T-helper 1 cell treated with Interleukin-12 subunit alpha and Interleukin-12 subunit beta and Interleukin-4 antibody, amounts not matched to agents 30 μg/mL and 1 μg/mL, for 36 hours (primary cell): Measurements from ENCODE around the gene CTXN2.

Source experiments
- H3K27ac Mint-ChIP-seq: one replicate; pipeline ENCODE4 v1.8.0; 2021; ENCODE audit warnings: mild to moderate bottlenecking, mixed read lengths
- H3K27me3 Mint-ChIP-seq: one replicate; pipeline ENCODE4 v1.8.0; 2021; ENCODE audit warnings: low read depth, mixed read lengths
- H3K36me3 Mint-ChIP-seq: one replicate; pipeline ENCODE4 v1.8.0; 2021; ENCODE audit warnings: low read depth, mixed read lengths
- H3K4me1 Mint-ChIP-seq: one replicate; pipeline ENCODE4 v1.8.0; 2021; ENCODE audit warnings: low read depth, mixed read lengths
- H3K4me3 Mint-ChIP-seq: one replicate; pipeline ENCODE4 v1.8.0; 2021; ENCODE audit warnings: mild to moderate bottlenecking, moderate library complexity, mixed read lengths
- H3K9me3 Mint-ChIP-seq: one replicate; pipeline ENCODE4 v1.8.0; 2021; ENCODE audit warnings: mixed read lengths

CTXN2 gene

GRCh38 chr15:48191574-48192225 is at the start of gene CTXN2:
Gene CTXN2, plus strand, starts transcription at chr15:48191665. Its CDS starts 9,636 bp downstream, at chr15:48201301.
- peak within 1 kb of the TSS; percentile 39 for H3K4me3 Mint-ChIP-seq
- peaks cover 44% of the 10 kb centered on the region for H3K27me3 Mint-ChIP-seq
- no peaks in the 10 kb centered on the region for H3K9me3 Mint-ChIP-seq
- H3K4me1 Mint-ChIP-seq: peaks cover 3% of the 10 kb centered on the region
- no peaks in the 10 kb centered on the region for H3K36me3 Mint-ChIP-seq
- H3K27ac Mint-ChIP-seq: no peak within 1 kb of the TSS

- peaks cover 9% of the 10 kb centered on the region for H3K36me3 Mint-ChIP-seq
- H3K9me3 Mint-ChIP-seq: no peaks in the 10 kb centered on the region
- H3K4me3 Mint-ChIP-seq: no peak overlapping the region
- no peaks in the 10 kb centered on the region for H3K27me3 Mint-ChIP-seq
- no peak overlapping the region for H3K27ac Mint-ChIP-seq
- peaks cover 7% of the 10 kb centered on the region for H3K4me1 Mint-ChIP-seq
Measured at GRCh38 chr15:48143856-48144255, 47.6 kb upstream of the CTXN2 start.

GRCh38 chr15:48144889-48145288 is 46.6 kb upstream of the CTXN2 start:
- Mint-ChIP-seq H3K9me3 (no peaks in the 10 kb centered on the region), H3K4me1 (peaks cover 7% of the 10 kb centered on the region), H3K27me3 (no peaks in the 10 kb centered on the region), H3K4me3 (no peak overlapping the region), H3K27ac (no peak overlapping the region), H3K36me3 (peaks cover 14% of the 10 kb centered on the region)

GRCh38 chr15:48145923-48146322 is 45.5 kb upstream of the CTXN2 start:
- Mint-ChIP-seq H3K9me3 (no peaks in the 10 kb centered on the region), H3K27me3 (no peaks in the 10 kb centered on the region), H3K36me3 (peaks cover 15% of the 10 kb centered on the region), H3K4me3 (no peak overlapping the region), H3K4me1 (peaks cover 7% of the 10 kb centered on the region), H3K27ac (no peak overlapping the region)

- Mint-ChIP-seq H3K27ac (no peak overlapping the region), H3K36me3 (peaks cover 18% of the 10 kb centered on the region), H3K27me3 (no peaks in the 10 kb centered on the region), H3K9me3 (no peaks in the 10 kb centered on the region), H3K4me3 (no peak overlapping the region), H3K4me1 (peaks cover 7% of the 10 kb centered on the region)
Measured at GRCh38 chr15:48147358-48147757, 44.1 kb upstream of the CTXN2 start.

GRCh38 chr15:48149858-48150257 is 41.6 kb upstream of the CTXN2 start:
- Mint-ChIP-seq H3K4me1 (peaks cover 2% of the 10 kb centered on the region), H3K36me3 (peaks cover 19% of the 10 kb centered on the region), H3K27ac (no peak overlapping the region), H3K9me3 (no peaks in the 10 kb centered on the region), H3K4me3 (no peak overlapping the region), H3K27me3 (no peaks in the 10 kb centered on the region)

- Mint-ChIP-seq H3K27me3 (no peaks in the 10 kb centered on the region), H3K27ac (no peak overlapping the region), H3K9me3 (no peaks in the 10 kb centered on the region), H3K4me1 (no peaks in the 10 kb centered on the region), H3K4me3 (no peak overlapping the region), H3K36me3 (peaks cover 20% of the 10 kb centered on the region)
Measured at GRCh38 chr15:48153526-48153925, 37.9 kb upstream of the CTXN2 start.

- H3K27ac Mint-ChIP-seq: no peak overlapping the region
Measured at GRCh38 chr15:48168616-48169015, 22.8 kb upstream of the CTXN2 start.

GRCh38 chr15:48170981-48171380 is 20.5 kb upstream of the CTXN2 start:
- H3K4me3 Mint-ChIP-seq: no peak overlapping the region
- peaks cover 7% of the 10 kb centered on the region for H3K4me1 Mint-ChIP-seq
- H3K27ac Mint-ChIP-seq: no peak overlapping the region
- H3K36me3 Mint-ChIP-seq: peaks cover 25% of the 10 kb centered on the region
- peaks cover 13% of the 10 kb centered on the region for H3K9me3 Mint-ChIP-seq
- no peaks in the 10 kb centered on the region for H3K27me3 Mint-ChIP-seq

More at GRCh38 chr15:48168616-48169015, 22.8 kb upstream of the CTXN2 start:
- Mint-ChIP-seq H3K36me3 (peaks cover 24% of the 10 kb centered on the region), H3K4me3 (no peak overlapping the region), H3K4me1 (no peaks in the 10 kb centered on the region), H3K27me3 (no peaks in the 10 kb centered on the region), H3K9me3 (peaks cover 13% of the 10 kb centered on the region)

GRCh38 chr15:48175126-48175525 is 16.3 kb upstream of the CTXN2 start:
- no peak overlapping the region for H3K27ac Mint-ChIP-seq
- peaks cover 14% of the 10 kb centered on the region for H3K36me3 Mint-ChIP-seq
- H3K9me3 Mint-ChIP-seq: peaks cover 13% of the 10 kb centered on the region
- peaks cover 21% of the 10 kb centered on the region for H3K4me1 Mint-ChIP-seq
- H3K4me3 Mint-ChIP-seq: no peak overlapping the region
- peaks cover 5% of the 10 kb centered on the region for H3K27me3 Mint-ChIP-seq

- Mint-ChIP-seq H3K27me3 (peaks cover 12% of the 10 kb centered on the region), H3K9me3 (peaks cover 13% of the 10 kb centered on the region), H3K4me3 (no peak overlapping the region), H3K4me1 (peaks cover 21% of the 10 kb centered on the region), H3K27ac (no peak overlapping the region), H3K36me3 (peaks cover 14% of the 10 kb centered on the region)
Measured at GRCh38 chr15:48176112-48176511, 15.4 kb upstream of the CTXN2 start.

- Mint-ChIP-seq H3K27ac (no peak overlapping the region), H3K27me3 (peaks cover 14% of the 10 kb centered on the region), H3K9me3 (peaks cover 13% of the 10 kb centered on the region), H3K4me3 (peak overlapping the region; percentile 93), H3K4me1 (peaks cover 21% of the 10 kb centered on the region), H3K36me3 (peaks cover 12% of the 10 kb centered on the region)
Measured at GRCh38 chr15:48176957-48177356, 14.5 kb upstream of the CTXN2 start.

- H3K27ac Mint-ChIP-seq: peak overlapping the region; percentile 93
- peaks cover 21% of the 10 kb centered on the region for H3K4me1 Mint-ChIP-seq
- peaks cover 17% of the 10 kb centered on the region for H3K27me3 Mint-ChIP-seq
- H3K4me3 Mint-ChIP-seq: peak overlapping the region; percentile 93
- H3K36me3 Mint-ChIP-seq: peaks cover 9% of the 10 kb centered on the region
- peaks cover 10% of the 10 kb centered on the region for H3K9me3 Mint-ChIP-seq
Measured at GRCh38 chr15:48177383-48177765, 14.1 kb upstream of the CTXN2 start.

GRCh38 chr15:48177766-48178647 is 13.5 kb upstream of the CTXN2 start, which contains the start of gene MYEF2:
Gene MYEF2, minus strand, starts transcription at chr15:48178295. Its CDS starts 58 bp downstream, at chr15:48178237.
- peak within 1 kb of the TSS; percentile 93 for H3K27ac Mint-ChIP-seq
- H3K27me3 Mint-ChIP-seq: peaks cover 21% of the 10 kb centered on the region
- peaks cover 21% of the 10 kb centered on the region for H3K4me1 Mint-ChIP-seq
- peaks cover 7% of the 10 kb centered on the region for H3K36me3 Mint-ChIP-seq
- H3K9me3 Mint-ChIP-seq: peaks cover 3% of the 10 kb centered on the region
- H3K4me3 Mint-ChIP-seq: peak within 1 kb of the TSS; percentile 93

- no peak overlapping the region for H3K4me3 Mint-ChIP-seq
- no peak overlapping the region for H3K27ac Mint-ChIP-seq
- H3K36me3 Mint-ChIP-seq: peaks cover 7% of the 10 kb centered on the region
- peaks cover 21% of the 10 kb centered on the region for H3K4me1 Mint-ChIP-seq
- H3K27me3 Mint-ChIP-seq: peaks cover 24% of the 10 kb centered on the region
- H3K9me3 Mint-ChIP-seq: no peaks in the 10 kb centered on the region
Measured at GRCh38 chr15:48178648-48178931, 12.9 kb upstream of the CTXN2 start.
